Common myeloid progenitor, CD34-positive (primary cell): ENCODE results near the gene SUN2.

ENCODE experiments used
- CTCF ChIA-PET: fragments of 350-600 bp; sonication (Branson Sonifier 250); formaldehyde crosslinking; loops from one replicate; lab custom pipeline; 2021; ENCODE audit warnings: antibody characterized with exemption; lab: Charles Lee
- POLR2A ChIA-PET: fragments of 350-600 bp; sonication (Branson Sonifier 250); formaldehyde crosslinking; loops from one replicate; lab custom pipeline; 2021; ENCODE audit warnings: antibody characterized with exemption; lab: Charles Lee
- DNase-seq, 3 donors: peaks; one replicate each; pipeline versions ENCODE4 v3.0.0 to v3.0.0-alpha.2; 2013
- H3K27ac ChIP-seq, 2 experiments: 1 replicate in 1 of 2; 2 replicates in 1 of 2; pipeline ENCODE4 v1.7.0; 2013; ENCODE audit warnings: inconsistent platforms in 2 of 2, low read length in 2 of 2, mild to moderate bottlenecking in 2 of 2, low read depth in 1 of 2, moderate library complexity in 1 of 2; ENCODE audit not compliant: severe bottlenecking in 2 of 2, insufficient read depth in 1 of 2, poor library complexity in 1 of 2
- H3K27me3 ChIP-seq, 5 experiments: replicated peaks in 2 of 5; 1 replicate in 3 of 5; 2 replicates in 2 of 5; pipeline versions ENCODE4 v1.6.1 to v1.7.0; 2013; ENCODE audit warnings: low read length in 4 of 5, mild to moderate bottlenecking in 2 of 5, moderate library complexity in 2 of 5, inconsistent platforms in 1 of 5; ENCODE audit not compliant: insufficient read depth in 5 of 5, control insufficient read depth in 4 of 5
- H3K36me3 ChIP-seq, 4 experiments: 1 replicate in 2 of 4; 2 replicates in 2 of 4; pipeline versions ENCODE4 v1.6.1 to v1.7.0; 2013; ENCODE audit warnings: low read length in 3 of 4, control low read depth in 1 of 4, mild to moderate bottlenecking in 1 of 4; ENCODE audit not compliant: control insufficient read depth in 4 of 4, insufficient read depth in 4 of 4
- H3K4me1 ChIP-seq, 4 experiments: 1 replicate in 3 of 4; 2 replicates in 1 of 4; pipeline versions ENCODE4 v1.6.1 to v1.7.1; 2013; ENCODE audit warnings: low read length in 3 of 4, mild to moderate bottlenecking in 3 of 4, control low read depth in 1 of 4, inconsistent platforms in 1 of 4, moderate library complexity in 1 of 4; ENCODE audit not compliant: control insufficient read depth in 4 of 4, insufficient read depth in 4 of 4; ENCODE audit errors: control extremely low read depth in 1 of 4
- H3K4me3 ChIP-seq, 7 experiments: 1 replicate in 4 of 7; 2 replicates in 3 of 7; pipeline versions ENCODE4 v1.5.1 to v1.7.0; 2013; ENCODE audit warnings: mild to moderate bottlenecking in 7 of 7, low read length in 6 of 7, moderate library complexity in 6 of 7, inconsistent platforms in 2 of 7, low read depth in 2 of 7, control low read depth in 1 of 7; ENCODE audit not compliant: insufficient read depth in 4 of 7, control insufficient read depth in 1 of 7; ENCODE audit errors: extremely low read depth in 1 of 7
- H3K9me3 ChIP-seq, 5 experiments: 1 replicate in 4 of 5; 2 replicates in 1 of 5; pipeline versions ENCODE4 v1.6.1 to v1.7.1; 2013; ENCODE audit warnings: low read length in 4 of 5, mild to moderate bottlenecking in 2 of 5, inconsistent platforms in 1 of 5, low read depth in 1 of 5, moderate library complexity in 1 of 5; ENCODE audit not compliant: control insufficient read depth in 4 of 5, insufficient read depth in 2 of 5; ENCODE audit errors: control extremely low read depth in 1 of 5
- WGBS: methylation state at CpG from one replicate; pipeline ENCODE4 v1.1.5; 2013; ENCODE audit not compliant: insufficient coverage; 5-methylcytosine and 5-hydroxymethylcytosine counted together

The SUN2 gene

DNA sequence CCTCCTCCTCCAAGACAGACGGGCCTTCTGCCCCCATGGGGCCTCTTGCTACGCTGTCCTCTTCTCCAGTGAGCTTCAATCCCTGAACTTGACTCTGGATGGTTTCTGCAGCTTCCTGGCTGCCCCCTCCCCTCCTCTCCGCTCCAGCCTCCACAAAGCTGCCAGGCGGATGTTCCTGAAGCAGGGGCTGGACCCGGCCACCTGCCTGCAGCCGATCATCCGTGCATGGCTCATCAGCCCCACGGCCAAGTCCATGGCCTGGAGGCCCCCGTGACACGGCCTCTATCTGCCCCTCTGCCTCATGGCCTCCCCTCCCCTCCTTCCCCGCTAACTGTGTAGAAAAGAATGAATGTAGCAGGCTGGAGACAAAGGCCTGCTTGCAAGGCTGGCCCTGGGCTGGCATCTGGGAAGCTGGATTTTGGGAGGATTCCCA lies 6.8 kb upstream of the SUN2 start:
- ChIA-PET POLR2A (no interaction called here), CTCF (no interaction called here)
- WGBS = 89% methylated on average over 7 of the region's 11 CpGs

DNA sequence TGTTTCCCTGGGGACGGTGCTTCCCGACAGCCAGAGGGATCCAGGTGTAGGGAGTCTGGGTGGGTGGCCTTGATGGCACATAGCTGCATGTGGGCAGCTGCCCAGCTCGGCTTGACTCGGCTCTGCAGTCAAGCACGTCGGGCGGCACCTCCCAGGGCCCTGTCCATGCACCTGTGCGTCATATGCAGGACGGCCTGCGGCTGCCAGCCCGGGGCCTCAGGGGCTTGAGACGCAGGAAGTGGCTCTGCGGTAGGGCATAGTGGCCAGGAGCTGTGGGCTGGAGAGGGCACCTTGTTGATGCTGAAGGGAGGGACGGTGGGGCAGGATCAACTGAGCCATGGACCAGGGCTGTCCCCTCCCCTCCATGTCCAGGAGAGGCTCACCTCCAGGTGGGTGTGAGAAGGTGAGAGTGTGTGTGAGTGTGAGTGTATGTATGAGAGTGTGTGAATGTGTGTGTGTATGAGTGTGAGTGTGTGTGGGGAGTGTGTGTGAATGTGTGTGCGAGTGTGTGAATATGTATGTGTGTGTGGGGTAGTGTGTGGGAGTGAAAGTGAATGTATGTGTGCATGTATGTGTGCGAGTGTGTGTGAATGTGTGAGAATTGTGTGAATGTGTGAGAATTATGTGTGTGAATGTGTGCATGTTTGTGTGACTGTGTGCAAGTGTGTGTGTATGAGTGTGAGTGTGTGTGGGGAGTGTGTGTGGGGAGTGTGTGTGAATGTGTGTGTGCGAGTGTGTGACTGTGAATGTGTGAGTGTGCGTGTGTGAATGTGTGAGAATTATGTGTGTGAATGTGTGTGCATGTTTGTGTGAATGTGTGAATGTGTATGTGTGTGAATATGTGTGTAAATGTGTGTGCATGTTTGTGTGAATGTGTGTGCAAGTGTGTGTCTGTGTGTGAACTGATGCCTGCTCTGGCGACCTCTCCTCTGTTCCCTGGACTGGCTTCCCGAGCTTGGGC lies 5.7 kb upstream of the SUN2 start:
- DNase-seq = no peak
- Histone ChIP-seq H3K4me3 (no peak overlapping the region), H3K4me1 (peaks cover 5 to 30% (median 17%) of the 10 kb centered on the region in 4 experiments), H3K27ac (no peak overlapping the region), H3K9me3 (no peaks in the 10 kb centered on the region), H3K27me3 (no peaks in the 10 kb centered on the region), H3K36me3 (no peaks in the 10 kb centered on the region)
- POLR2A ChIA-PET = interaction anchor here (0.6 kb wide), 1 partner anchor 155 kb away, joined by 4 read pairs; no protein-coding TSS in a partner anchor
- CTCF ChIA-PET = no interaction called here
- 85% methylated on average over 16 of the region's 20 CpGs for WGBS

More for the DNA sequence above, 6.8 kb upstream of the SUN2 start:
- Histone ChIP-seq H3K36me3 (no peaks in the 10 kb centered on the region), H3K9me3 (no peaks in the 10 kb centered on the region), H3K4me1 (peaks cover 0 to 27% (median 13%) of the 10 kb centered on the region in 4 experiments), H3K27me3 (no peaks in the 10 kb centered on the region), H3K27ac (no peak overlapping the region), H3K4me3 (no peak overlapping the region)
- DNase-seq = no peak

DNA sequence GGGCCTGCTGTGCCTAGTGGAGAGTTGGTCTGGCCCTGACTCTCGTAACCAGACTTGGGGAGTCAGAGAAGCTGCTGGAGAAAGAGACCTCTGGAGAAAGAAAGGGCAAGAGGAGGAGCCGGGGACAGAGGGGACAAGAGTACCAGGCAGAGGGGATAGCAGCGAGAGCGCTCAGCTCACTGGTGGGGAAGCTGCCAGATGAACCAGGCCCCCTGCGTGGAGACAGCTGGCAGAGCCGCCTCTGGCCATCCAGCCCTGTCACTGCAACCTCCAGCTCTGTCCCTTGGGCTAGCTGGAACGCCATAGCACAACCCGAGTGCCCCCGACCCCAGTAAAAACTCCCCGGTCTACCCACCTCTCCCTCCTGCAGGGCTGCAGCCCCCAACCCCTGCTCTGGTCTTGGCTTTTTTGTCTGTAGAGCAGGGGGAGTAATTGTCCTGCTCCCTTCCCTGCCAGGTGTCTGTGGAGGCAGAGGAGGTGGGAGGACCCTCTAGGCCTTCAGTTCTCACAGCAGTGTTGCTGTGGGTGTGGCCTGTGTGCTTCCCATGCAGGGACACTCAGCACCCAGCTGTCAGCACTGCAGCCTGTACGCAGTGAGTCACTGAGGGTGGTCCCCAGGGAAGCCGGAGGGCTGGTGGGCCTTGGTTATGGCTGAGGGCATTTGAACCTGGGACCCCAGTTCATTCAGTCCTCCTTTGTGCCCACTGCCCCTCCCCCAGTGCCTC lies 4.8 kb upstream of the SUN2 start:
- Histone ChIP-seq H3K9me3 (no peaks in the 10 kb centered on the region), H3K4me3 (no peak overlapping the region), H3K36me3 (no peaks in the 10 kb centered on the region), H3K4me1 (peaks cover 6 to 34% (median 20%) of the 10 kb centered on the region in 4 experiments), H3K27me3 (no peaks in the 10 kb centered on the region), H3K27ac (no peak overlapping the region)
- ChIA-PET POLR2A (interaction anchor here (0.6 kb wide), 1 partner anchor 156 kb away, joined by 4 read pairs; no protein-coding TSS in a partner anchor), CTCF (no interaction called here)
- WGBS = 98% methylated on average over 10 of the region's 12 CpGs
- DNase-seq = no peak

DNA sequence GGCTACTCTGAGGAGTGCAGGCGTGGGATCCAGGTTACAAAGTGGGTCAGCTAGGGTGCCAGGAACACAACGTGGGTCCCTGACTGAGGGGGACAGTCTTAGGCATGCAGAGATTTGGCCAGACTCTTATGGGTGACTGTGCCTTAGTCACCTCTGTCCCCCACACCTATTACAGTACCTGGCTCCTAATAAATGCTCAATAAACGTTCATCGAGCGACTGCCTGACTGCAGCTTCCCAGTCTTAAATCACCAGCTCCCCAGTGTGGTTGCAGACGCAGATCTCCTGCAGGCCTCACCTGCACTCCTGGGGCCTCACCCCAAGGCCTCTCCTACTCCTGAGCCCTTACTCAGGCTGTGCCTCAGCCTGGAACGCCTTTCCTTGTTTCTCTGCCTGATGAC lies 3.2 kb upstream of the SUN2 start:
- no peak for DNase-seq
- Histone ChIP-seq H3K36me3 (peaks cover 0 to under 1% (median 0%) of the 10 kb centered on the region in 4 experiments), H3K4me3 (no peak overlapping the region), H3K27me3 (no peaks in the 10 kb centered on the region), H3K9me3 (no peaks in the 10 kb centered on the region), H3K27ac (no peak overlapping the region), H3K4me1 (peaks cover 10 to 45% (median 30%) of the 10 kb centered on the region in 4 experiments)
- 97% methylated on average over 6 of the region's 7 CpGs for WGBS
- ChIA-PET CTCF (interaction anchor here (1.5 to 4.5 kb wide), 3 partner anchors 7 to 12 kb away, joined by 4 to 29 read pairs (median 5); no protein-coding TSS in a partner anchor), POLR2A (no interaction called here)

DNA sequence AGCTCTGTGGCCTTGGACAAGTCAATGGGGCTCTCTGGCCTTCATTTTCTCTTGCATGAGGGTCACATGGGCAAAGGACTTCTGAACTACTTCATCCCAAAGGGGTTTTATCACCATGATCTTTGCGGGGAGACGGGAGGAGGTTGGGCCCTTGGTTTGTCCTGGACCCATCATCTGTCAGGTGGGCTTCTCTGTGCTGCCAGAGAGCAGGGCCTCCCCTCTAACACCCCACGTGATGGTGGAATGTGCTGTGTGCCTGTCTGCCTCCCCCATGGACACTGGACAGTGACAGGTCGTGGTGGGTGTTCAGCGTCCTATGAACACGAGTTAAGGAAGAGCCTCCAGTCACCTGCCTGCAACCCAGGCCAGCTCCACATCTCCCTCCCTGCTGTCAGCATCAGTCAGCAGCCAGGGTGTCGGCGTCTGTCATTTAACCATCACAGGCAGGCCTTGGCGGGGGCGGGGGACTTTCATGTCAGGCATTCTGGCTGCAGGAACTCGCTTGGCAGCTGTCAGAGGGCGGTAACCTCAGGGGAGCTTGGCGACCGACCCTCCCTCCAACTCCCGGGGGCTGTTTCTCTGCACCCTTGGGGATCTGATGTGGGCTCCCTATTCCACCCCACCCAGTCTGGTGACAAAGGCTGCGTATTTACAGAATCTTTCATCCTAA lies 2.6 kb upstream of the SUN2 start:
- H3K36me3 ChIP-seq = peaks cover 0 to 7% (median 0%) of the 10 kb centered on the region in 4 experiments
- no peaks in the 10 kb centered on the region for H3K9me3 ChIP-seq
- 87% methylated on average over 13 of the region's 16 CpGs for WGBS
- no peak overlapping the region for H3K4me3 ChIP-seq
- POLR2A ChIA-PET = no interaction called here
- CTCF ChIA-PET = interaction anchor here (1.5 to 4.5 kb wide), 3 partner anchors 8 to 11 kb away, joined by 4 to 29 read pairs (median 5); no protein-coding TSS in a partner anchor
- no peak overlapping the region for H3K27ac ChIP-seq
- no peak for DNase-seq
- H3K4me1 ChIP-seq = peaks cover 13 to 51% (median 36%) of the 10 kb centered on the region in 4 experiments
- H3K27me3 ChIP-seq = no peaks in the 10 kb centered on the region

DNA sequence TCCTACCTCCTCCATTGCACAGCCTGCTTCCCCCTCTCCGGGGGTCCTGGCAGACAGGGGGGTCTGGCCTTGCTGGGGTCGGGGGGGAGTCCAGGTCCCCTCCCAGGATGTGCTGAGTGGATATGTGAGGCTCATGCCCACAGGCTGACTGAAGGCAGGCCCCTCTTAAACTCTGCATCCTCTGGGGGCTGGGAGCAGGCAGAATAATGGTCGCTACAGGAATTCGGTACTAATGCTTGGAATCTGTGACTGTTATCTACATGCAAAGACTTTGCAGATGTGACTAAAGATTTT lies 1.6 kb upstream of the SUN2 start:
- Histone ChIP-seq H3K36me3 (peaks cover 0 to 14% (median under 1%) of the 10 kb centered on the region in 4 experiments), H3K9me3 (no peaks in the 10 kb centered on the region), H3K4me1 (peaks cover 16 to 61% (median 46%) of the 10 kb centered on the region in 4 experiments), H3K27me3 (no peaks in the 10 kb centered on the region), H3K4me3 (peak overlapping the region in 3 of 7 experiments; percentile 83 to 93 (median 90)), H3K27ac (no peak overlapping the region)
- CTCF ChIA-PET = interaction anchor here (1.4 to 4.5 kb wide), 4 partner anchors 9 to 21 kb away, joined by 3 to 29 read pairs (median 4); no protein-coding TSS in a partner anchor
- POLR2A ChIA-PET = no interaction called here
- WGBS = no CpG with 5 or more reads among the region's 4 CpGs
- DNase-seq = no peak
